Activated CD4-positive, alpha-beta memory T cell treated with anti-CD3 and anti-CD28 coated beads for 36 hours (primary cell): ENCODE results near the gene GPS2. TPM values are rescaled to one million over a fixed set of nuclear protein-coding genes. Genes with fewer than 3 reads are reported as not detected.
A peak's percentile ranks its signal among the peaks of the same experiment; 100 is the strongest.

Source experiments
- CTCF ChIA-PET: fragments of 350-600 bp; sonication (Branson Sonifier 250); formaldehyde crosslinking; loops from one replicate; lab custom pipeline; 2021; ENCODE audit warnings: antibody characterized with exemption, inconsistent platforms; lab: Charles Lee
- POLR2A ChIA-PET: fragments of 350-600 bp; sonication (Branson Sonifier 250); formaldehyde crosslinking; loops from one replicate; lab custom pipeline; 2021; ENCODE audit warnings: antibody characterized with exemption; lab: Charles Lee
- DNase-seq: peaks from one replicate; pipeline ENCODE4 v3.0.0-alpha.2; 2020
- H3K27ac Mint-ChIP-seq: one replicate; pipeline ENCODE4 v1.8.0; 2021; ENCODE audit warnings: mixed read lengths
- H3K27me3 Mint-ChIP-seq: one replicate; pipeline ENCODE4 v1.8.0; 2021; ENCODE audit warnings: mixed read lengths
- H3K36me3 Mint-ChIP-seq: one replicate; pipeline ENCODE4 v1.8.0; 2021; ENCODE audit warnings: mixed read lengths
- H3K4me1 Mint-ChIP-seq: one replicate; pipeline ENCODE4 v1.8.0; 2021; ENCODE audit warnings: low read depth, mixed read lengths
- H3K4me3 Mint-ChIP-seq: one replicate; pipeline ENCODE4 v1.8.0; 2021; ENCODE audit warnings: mild to moderate bottlenecking, mixed read lengths
- H3K9me3 Mint-ChIP-seq: one replicate; pipeline ENCODE4 v1.8.0; 2021; ENCODE audit warnings: mixed read lengths
- intact Hi-C: fragments of 100-400 bp; cut with micrococcal nuclease; formaldehyde crosslinking; loops from one replicate; pipeline ENCODE4 v1.15.1; 2023
- total RNA-seq, 2 experiments: library from RNA; stranded (reverse); gene quantifications; one replicate each; pipeline ENCODE4 v1.2.3, GENCODE V29; 2021

Gene GPS2
- total RNA-seq, 2 experiments from 2014 or later: 34.9 to 38.7 TPM

DNA sequence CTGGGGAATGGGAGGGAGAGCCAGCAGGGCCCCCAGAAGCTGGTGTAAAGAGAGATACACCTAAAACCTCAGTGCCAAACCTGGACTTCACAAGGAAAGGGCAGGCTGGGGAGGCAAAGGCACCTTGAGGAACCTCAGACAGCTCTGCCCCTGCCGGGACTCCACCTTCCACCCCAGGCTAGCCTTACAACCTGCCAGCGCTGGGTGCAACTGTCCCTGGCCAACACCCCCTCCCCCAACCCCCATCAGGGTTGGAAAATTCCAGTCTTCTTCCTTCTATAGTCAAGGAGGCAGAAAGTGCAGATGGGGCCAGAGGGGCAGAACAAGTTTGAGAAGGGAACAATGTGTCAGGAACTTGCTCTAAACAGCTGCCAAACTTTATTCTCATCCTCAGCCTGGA is 23.0 kb downstream of the GPS2 start:
- Mint-ChIP-seq H3K4me3 (no peak overlapping the region), H3K9me3 (no peaks in the 10 kb centered on the region), H3K36me3 (no peaks in the 10 kb centered on the region), H3K4me1 (peaks cover 21% of the 10 kb centered on the region), H3K27ac (no peak overlapping the region), H3K27me3 (peaks cover 28% of the 10 kb centered on the region)
- CTCF ChIA-PET: interaction anchor here (0.9 to 1.6 kb wide), 3 partner anchors 12 to 246 kb away, joined by 3 read pairs; no protein-coding TSS in a partner anchor
- intact Hi-C loops: no loop called here
- DNase-seq: no peak
- POLR2A ChIA-PET: interaction anchor here (0.6 kb wide), 1 partner anchor 244 kb away, joined by 3 read pairs; no protein-coding TSS in a partner anchor

DNA sequence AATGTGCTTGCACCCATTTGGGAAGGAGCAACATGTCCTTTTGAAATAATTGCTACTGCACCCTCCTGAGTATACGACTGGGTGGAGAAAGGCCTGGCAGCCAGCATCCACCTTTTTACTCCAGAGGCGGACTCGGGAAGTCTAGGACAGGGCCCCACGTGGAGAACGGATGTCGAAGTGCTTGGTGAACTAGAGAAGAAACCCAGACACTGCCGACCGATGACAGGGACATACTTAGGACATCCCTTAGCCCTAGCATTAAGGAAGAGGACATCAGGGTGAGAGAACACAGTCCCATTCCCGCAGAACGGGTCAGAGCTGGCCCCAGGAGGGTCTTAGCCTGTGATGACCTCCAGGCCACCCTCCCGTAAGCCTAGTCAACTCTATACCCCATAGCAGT is 24.5 kb downstream of the GPS2 start:
- Mint-ChIP-seq H3K9me3 (no peaks in the 10 kb centered on the region), H3K4me3 (no peak overlapping the region), H3K27me3 (peaks cover 24% of the 10 kb centered on the region), H3K36me3 (no peaks in the 10 kb centered on the region), H3K27ac (no peak overlapping the region), H3K4me1 (peaks cover 11% of the 10 kb centered on the region)
- CTCF ChIA-PET: no interaction called here
- POLR2A ChIA-PET: no interaction called here
- intact Hi-C loops: no loop called here
- no peak for DNase-seq

DNA sequence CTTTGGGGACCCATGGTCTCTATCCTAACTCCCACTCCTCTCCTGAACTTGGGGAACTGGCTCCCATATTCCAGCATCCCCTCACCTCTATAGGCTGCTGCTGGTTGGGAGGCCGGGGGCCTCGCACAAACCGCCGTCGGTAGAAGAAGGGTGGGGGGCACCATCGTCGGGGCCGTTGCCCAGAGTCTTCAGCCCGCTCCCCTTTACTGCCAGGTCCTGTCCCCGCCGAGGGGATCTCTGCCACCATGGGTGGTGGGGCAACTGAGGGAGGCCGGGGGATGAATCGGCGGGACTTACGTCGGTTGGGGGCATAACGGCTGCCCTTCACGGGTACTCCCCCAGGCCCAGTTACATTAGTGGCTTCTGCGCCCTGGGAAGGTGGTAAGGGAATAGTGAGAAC is 25.0 kb downstream of the GPS2 start:
- H3K27me3 Mint-ChIP-seq: peaks cover 20% of the 10 kb centered on the region
- intact Hi-C loops: no loop called here
- H3K9me3 Mint-ChIP-seq: no peaks in the 10 kb centered on the region
- H3K4me1 Mint-ChIP-seq: peaks cover 8% of the 10 kb centered on the region
- ChIA-PET POLR2A (no interaction called here), CTCF (no interaction called here)
- DNase-seq: no peak
- no peak overlapping the region for H3K27ac Mint-ChIP-seq
- H3K36me3 Mint-ChIP-seq: no peaks in the 10 kb centered on the region
- H3K4me3 Mint-ChIP-seq: no peak overlapping the region

DNA sequence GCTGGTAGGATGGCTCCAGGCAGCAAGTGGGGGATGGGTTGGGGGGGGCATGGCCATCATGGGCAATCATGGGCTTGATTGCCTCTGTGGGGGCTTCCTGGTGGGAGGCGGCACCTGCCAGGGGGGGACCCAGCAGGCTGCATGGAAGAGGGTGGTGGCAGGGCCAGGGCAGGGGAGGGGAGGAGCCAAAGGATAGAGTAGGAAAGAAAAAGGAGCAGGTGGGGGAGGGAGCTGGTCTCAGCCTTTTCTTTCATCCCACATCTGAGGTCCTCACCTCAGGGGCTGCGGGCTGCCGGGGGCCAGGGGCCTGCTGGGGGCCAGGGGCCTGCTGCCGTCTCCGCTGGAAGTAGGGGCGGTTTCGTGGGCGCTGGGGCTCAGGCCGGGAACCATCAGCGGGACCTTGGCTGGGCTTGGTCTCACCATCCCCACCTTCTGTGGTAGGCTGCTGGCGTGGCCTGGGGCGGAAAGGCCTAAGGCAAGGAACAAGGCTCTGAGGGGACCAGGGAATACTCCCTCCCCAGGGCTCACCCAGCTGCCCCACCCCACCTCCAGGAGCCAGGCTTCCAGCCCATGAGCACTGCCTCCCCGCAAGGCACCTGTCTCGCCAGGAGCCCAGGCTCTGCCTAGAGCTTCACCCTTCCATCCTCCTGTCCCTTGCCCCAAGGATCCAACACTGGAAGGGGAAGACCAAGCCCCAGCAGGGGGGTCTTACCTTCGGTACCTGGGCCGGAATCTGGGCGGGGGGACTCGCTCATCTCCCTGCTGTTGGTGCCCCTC is 25.7 kb downstream of the GPS2 start:
- no peak overlapping the region for H3K27ac Mint-ChIP-seq
- H3K36me3 Mint-ChIP-seq: no peaks in the 10 kb centered on the region
- CTCF ChIA-PET: interaction anchor here (0.8 to 1.0 kb wide), 2 partner anchors 7 to 243 kb away, joined by 3 read pairs; no protein-coding TSS in a partner anchor
- peaks cover 17% of the 10 kb centered on the region for H3K27me3 Mint-ChIP-seq
- intact Hi-C loops: no loop called here
- peaks cover 5% of the 10 kb centered on the region for H3K4me1 Mint-ChIP-seq
- POLR2A ChIA-PET: interaction anchor here (0.6 kb wide), 1 partner anchor 283 kb away, joined by 3 read pairs; no protein-coding TSS in a partner anchor
- no peaks in the 10 kb centered on the region for H3K9me3 Mint-ChIP-seq
- DNase-seq: no peak
- no peak overlapping the region for H3K4me3 Mint-ChIP-seq

DNA sequence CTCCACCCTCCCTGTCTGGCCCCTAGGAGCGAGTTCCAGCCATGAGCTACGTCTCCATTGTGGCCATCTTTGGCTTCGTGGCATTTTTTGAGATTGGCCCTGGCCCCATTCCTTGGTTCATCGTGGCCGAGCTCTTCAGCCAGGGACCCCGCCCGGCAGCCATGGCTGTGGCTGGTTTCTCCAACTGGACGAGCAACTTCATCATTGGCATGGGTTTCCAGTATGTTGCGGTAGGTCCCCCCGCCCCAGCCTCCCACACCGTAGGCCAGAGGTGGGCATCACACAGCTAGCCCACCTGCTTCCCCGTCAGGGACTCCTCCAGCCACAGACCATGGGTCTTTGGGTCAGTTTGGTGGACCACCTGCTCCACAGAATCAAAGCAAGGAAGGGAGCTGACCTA is 29.5 kb downstream of the GPS2 start:
- POLR2A ChIA-PET: interaction anchor here (0.6 kb wide), 1 partner anchor 232 kb away, joined by 3 read pairs; no protein-coding TSS in a partner anchor
- no peak for DNase-seq

DNA sequence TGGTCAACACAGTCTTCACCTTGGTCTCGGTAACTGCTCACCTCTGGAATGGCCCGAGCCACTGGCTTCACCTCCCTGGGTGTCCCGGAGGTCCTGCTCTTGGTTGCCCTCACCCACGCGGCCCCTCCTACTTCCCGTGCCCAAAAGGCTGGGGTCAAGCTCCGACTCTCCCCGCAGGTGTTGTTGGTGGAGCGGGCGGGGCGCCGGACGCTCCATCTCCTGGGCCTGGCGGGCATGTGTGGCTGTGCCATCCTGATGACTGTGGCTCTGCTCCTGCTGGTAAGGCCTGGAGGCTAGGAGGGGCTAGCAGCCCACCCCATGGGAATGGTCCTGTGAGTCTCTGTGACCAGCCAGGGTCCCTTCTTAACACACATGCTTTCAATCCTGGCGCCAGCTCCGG is 30.2 kb downstream of the GPS2 start:
- intact Hi-C loops: loop anchor here (5.0 kb wide), 1 partner anchor 107 kb away; the partner anchor contains the start of gene PLSCR3
- Mint-ChIP-seq H3K36me3 (no peaks in the 10 kb centered on the region), H3K4me1 (peaks cover 12% of the 10 kb centered on the region), H3K9me3 (no peaks in the 10 kb centered on the region), H3K4me3 (no peak overlapping the region), H3K27ac (no peak overlapping the region), H3K27me3 (peaks cover 20% of the 10 kb centered on the region)
- ChIA-PET POLR2A (interaction anchor here (0.6 kb wide), 1 partner anchor 231 kb away, joined by 3 read pairs; no protein-coding TSS in a partner anchor), CTCF (interaction anchor here (0.6 to 8.4 kb wide), 3 partner anchors 13 to 276 kb away, joined by 3 to 145 read pairs (median 5); no protein-coding TSS in a partner anchor)
- DNase-seq: no peak

More for the DNA sequence above, 29.5 kb downstream of the GPS2 start:
- peaks cover 21% of the 10 kb centered on the region for H3K27me3 Mint-ChIP-seq
- peaks cover 11% of the 10 kb centered on the region for H3K4me1 Mint-ChIP-seq
- intact Hi-C loops: no loop called here
- no peak overlapping the region for H3K27ac Mint-ChIP-seq
- H3K4me3 Mint-ChIP-seq: no peak overlapping the region
- no peaks in the 10 kb centered on the region for H3K36me3 Mint-ChIP-seq
- CTCF ChIA-PET: interaction anchor here (0.9 to 8.4 kb wide), 3 partner anchors 12 to 151 kb away, joined by 3 to 145 read pairs (median 3); no protein-coding TSS in a partner anchor
- H3K9me3 Mint-ChIP-seq: no peaks in the 10 kb centered on the region

DNA sequence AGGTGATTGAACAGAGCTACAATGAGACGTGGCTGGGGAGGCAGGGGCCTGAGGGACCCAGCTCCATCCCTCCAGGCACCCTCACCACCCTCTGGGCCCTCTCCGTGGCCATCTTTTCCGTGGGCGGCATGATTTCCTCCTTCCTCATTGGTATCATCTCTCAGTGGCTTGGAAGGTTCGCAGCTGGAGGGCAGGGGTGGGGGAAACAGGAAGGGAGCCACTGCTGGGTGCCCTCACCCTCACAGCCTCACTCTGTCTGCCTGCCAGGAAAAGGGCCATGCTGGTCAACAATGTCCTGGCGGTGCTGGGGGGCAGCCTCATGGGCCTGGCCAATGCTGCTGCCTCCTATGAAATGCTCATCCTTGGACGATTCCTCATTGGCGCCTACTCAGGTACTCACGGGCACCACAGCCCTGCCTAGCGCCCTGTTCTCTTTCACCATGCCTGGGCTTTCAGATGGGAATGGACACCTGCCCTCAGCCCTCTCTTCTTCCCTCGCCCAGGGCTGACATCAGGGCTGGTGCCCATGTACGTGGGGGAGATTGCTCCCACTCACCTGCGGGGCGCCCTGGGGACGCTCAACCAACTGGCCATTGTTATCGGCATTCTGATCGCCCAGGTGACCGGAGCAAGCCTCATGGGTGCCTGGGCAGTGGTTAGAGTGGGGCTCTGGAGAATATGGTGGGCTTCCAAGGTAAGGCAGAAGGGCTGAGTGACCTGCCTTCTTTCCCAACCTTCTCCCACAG is 31.5 kb downstream of the GPS2 start:
- no peaks in the 10 kb centered on the region for H3K36me3 Mint-ChIP-seq
- CTCF ChIA-PET: interaction anchor here (1.1 to 8.4 kb wide), 3 partner anchors 14 to 153 kb away, joined by 3 to 145 read pairs (median 5); no protein-coding TSS in a partner anchor
- H3K27ac Mint-ChIP-seq: no peak overlapping the region
- peaks cover 19% of the 10 kb centered on the region for H3K27me3 Mint-ChIP-seq
- peaks cover 12% of the 10 kb centered on the region for H3K4me1 Mint-ChIP-seq
- no peak for DNase-seq
- POLR2A ChIA-PET: no interaction called here
- intact Hi-C loops: loop anchor here (5.0 kb wide), 1 partner anchor 109 kb away; the partner anchor contains the start of gene PLSCR3
- H3K4me3 Mint-ChIP-seq: no peak overlapping the region
- H3K9me3 Mint-ChIP-seq: no peaks in the 10 kb centered on the region

DNA sequence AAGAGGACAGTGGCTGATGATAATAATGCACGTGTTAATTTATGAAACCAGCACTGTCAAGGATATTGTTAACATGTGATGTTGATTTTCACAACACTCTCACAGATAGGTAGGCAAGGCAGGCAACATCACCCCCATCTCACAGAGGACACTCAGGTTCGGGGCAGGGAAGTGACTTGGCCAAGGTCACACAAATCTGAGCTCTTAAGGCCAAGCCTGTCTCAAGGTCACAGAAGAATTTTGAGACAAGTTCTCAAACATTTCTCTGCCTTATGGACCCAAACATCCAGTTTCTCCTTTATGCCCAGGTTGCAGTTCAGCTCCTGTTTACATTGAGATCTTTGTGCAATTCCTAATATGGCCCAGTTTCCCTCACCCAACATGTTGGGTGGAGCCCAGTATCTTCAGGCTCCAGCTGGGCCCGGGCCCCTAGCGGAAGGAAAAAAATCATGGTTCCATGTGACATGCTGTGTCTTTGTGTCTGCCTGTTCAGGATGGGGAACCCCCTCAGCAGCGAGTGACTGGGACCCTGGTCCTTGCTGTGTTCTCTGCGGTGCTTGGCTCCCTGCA is 32.3 kb downstream of the GPS2 start:
- Mint-ChIP-seq H3K36me3 (no peaks in the 10 kb centered on the region), H3K27me3 (peaks cover 19% of the 10 kb centered on the region), H3K9me3 (no peaks in the 10 kb centered on the region), H3K4me3 (no peak overlapping the region), H3K4me1 (peaks cover 12% of the 10 kb centered on the region), H3K27ac (no peak overlapping the region)
- DNase-seq: no peak
- ChIA-PET POLR2A (interaction anchor here (0.5 to 0.8 kb wide), 2 partner anchors 23 to 94 kb away, joined by 3 to 4 read pairs; no protein-coding TSS in a partner anchor), CTCF (interaction anchor here (1.0 to 8.4 kb wide), 4 partner anchors 15 to 154 kb away, joined by 3 to 145 read pairs (median 6); no protein-coding TSS in a partner anchor)
- intact Hi-C loops: loop anchor here (5.0 kb wide), 1 partner anchor 109 kb away; the partner anchor contains the start of gene PLSCR3

DNA sequence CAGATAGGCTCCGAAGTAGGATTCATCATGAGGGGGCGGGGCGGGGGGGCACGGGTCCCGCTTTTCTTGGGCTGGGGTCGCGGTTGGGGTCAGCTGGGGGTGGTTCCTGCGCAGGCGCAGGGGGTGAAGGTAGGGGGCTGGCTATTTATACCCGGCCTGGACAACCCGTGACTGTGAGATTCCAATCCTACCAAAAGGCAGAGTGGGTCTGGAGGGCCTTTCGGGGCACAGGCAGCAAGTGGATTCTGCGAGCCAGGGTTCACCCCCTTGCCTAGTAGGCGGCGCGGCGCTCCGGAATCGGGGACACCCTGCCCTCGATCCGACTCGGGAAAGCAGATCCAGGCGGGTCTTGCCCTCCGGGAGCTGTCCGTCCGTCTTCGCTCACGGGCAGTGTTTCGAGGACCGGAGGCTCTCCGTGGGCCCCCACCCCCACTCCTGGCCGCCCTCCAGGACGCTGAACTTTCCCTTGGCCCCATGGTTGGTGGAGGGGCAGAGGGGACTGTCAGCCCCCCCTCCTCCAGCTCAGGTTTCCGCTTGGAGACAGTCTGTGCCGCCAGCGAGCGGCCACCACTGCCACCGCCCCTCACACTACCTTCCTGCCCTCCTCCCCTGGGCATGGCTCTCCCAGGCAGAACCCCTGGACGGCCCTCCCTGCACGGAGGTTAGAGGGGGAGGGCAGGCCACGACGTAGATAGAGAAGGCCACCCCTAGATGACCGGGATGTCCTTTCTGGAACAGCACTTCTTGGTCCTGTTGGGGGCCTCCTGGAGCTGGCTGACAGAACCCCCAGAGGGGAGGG is 33.0 kb downstream of the GPS2 start:
- peaks cover 19% of the 10 kb centered on the region for H3K27me3 Mint-ChIP-seq
- ChIA-PET CTCF (interaction anchor here (1.0 to 8.4 kb wide), 6 partner anchors 11 to 155 kb away, joined by 3 to 145 read pairs (median 7); partner anchors contain the start of gene NEURL4), POLR2A (interaction anchor here (0.8 kb wide), 1 partner anchor 22 kb away, joined by 4 read pairs; no protein-coding TSS in a partner anchor)
- DNase-seq: no peak
- intact Hi-C loops: loop anchor here (5.0 kb wide), 1 partner anchor 110 kb away; the partner anchor contains the start of gene PLSCR3
- no peak overlapping the region for H3K27ac Mint-ChIP-seq
- peak overlapping the region; percentile 65 for H3K4me3 Mint-ChIP-seq
- H3K4me1 Mint-ChIP-seq: peaks cover 12% of the 10 kb centered on the region
- H3K36me3 Mint-ChIP-seq: no peaks in the 10 kb centered on the region
- H3K9me3 Mint-ChIP-seq: no peaks in the 10 kb centered on the region

DNA sequence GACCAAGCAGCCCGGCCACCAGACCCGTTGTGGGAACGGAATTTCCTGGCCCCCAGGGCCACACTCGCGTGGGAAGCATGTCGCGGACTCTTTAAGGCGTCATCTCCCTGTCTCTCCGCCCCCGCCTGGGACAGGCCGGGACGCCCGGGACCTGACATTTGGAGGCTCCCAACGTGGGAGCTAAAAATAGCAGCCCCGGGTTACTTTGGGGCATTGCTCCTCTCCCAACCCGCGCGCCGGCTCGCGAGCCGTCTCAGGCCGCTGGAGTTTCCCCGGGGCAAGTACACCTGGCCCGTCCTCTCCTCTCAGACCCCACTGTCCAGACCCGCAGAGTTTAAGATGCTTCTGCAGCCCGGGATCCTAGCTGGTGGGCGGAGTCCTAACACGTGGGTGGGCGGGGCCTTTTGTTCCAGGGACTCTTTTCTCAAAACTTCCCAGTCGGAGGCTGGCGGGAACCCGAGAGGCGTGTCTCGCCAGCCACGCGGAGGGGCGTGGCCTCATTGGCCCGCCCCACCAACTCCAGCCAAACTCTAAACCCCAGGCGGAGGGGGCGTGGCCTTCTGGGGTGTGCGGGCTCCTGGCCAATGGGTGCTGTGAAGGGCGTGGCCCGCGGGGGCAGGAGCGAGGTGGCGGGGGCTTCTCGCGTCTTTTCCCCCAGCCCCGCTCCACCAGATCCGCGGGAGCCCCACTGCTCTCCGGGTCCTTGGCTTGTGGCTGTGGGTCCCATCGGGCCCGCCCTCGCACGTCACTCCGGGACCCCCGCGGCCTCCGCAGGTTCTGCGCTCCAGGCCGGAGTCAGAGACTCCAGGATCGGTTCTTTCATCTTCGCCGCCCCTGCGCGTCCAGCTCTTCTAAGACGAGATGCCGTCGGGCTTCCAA is 33.8 kb downstream of the GPS2 start, which contains the start of gene SLC2A4:
TSS of gene SLC2A4 (plus strand) at position 645 of the 879 bp plus-strand sequence. CDS start at position 862, 217 bp downstream.
- ChIA-PET POLR2A (interaction anchor here (0.7 kb wide), 1 partner anchor 15 kb away, joined by 3 read pairs; no protein-coding TSS in a partner anchor), CTCF (interaction anchor here (0.8 to 8.4 kb wide), 15 partner anchors 12 to 308 kb away, joined by 3 to 145 read pairs (median 4); partner anchors contain the start of genes NEURL4 and PLSCR3)
- no peaks in the 10 kb centered on the region for H3K36me3 Mint-ChIP-seq
- H3K9me3 Mint-ChIP-seq: no peaks in the 10 kb centered on the region
- peaks cover 12% of the 10 kb centered on the region for H3K4me1 Mint-ChIP-seq
- H3K27ac Mint-ChIP-seq: no peak within 1 kb of the TSS
- intact Hi-C loops: loop anchor here (5.0 kb wide), 1 partner anchor 111 kb away; the partner anchor contains the start of gene PLSCR3
- peaks cover 18% of the 10 kb centered on the region for H3K27me3 Mint-ChIP-seq
- DNase-seq: peak; percentile 92
- H3K4me3 Mint-ChIP-seq: peak within 1 kb of the TSS; percentile 65
